Stimulated activated CD4-positive, alpha-beta T cell treated with anti-CD3 and anti-CD28 coated beads, Interleukin-12 subunit alpha, Interleukin-12 subunit beta, amount 100 ng/mL, for 48 hours (primary cell): ENCODE results near the gene G6PC3.
A peak's percentile ranks its signal among the peaks of the same experiment; 100 is the strongest.

Experiments used
- DNase-seq, 3 donors: peaks; one replicate each; pipeline ENCODE4 v3.0.0-alpha.2; 2020; ENCODE audit warnings: low read depth in 2 of 3, low spot score in 1 of 3

G6PC3 gene

GRCh38 chr17:44121997-44122815 is 51.7 kb downstream of the G6PC3 start:
- no peak for DNase-seq

DNA sequence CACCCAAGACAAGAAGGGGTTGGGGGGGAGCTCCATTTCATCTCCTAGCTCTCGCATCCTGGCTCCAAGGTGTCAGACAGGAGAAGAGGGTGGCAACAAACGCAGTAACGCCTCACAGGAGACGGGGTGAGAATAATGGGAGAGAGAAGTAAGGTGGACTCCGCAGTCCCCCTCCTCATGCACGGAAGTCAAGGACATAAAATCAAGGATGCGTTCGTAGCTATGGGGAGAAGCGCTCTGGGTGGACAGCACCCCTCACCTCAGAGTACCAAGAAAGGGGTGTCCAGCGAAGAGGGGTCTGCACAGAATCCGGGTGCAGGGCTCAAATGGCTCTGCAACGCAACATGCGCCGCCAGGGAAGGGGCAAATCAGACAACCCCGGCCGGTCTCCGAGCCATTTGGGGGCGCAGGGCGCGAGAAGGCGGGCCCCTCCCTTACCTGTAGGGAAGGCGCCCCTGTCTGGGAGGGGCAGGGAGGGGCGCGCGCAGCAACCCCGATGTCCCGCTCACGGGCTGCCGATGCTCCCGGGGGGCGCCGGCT is 52.4 kb downstream of the G6PC3 start:
- no peak for DNase-seq

DNA sequence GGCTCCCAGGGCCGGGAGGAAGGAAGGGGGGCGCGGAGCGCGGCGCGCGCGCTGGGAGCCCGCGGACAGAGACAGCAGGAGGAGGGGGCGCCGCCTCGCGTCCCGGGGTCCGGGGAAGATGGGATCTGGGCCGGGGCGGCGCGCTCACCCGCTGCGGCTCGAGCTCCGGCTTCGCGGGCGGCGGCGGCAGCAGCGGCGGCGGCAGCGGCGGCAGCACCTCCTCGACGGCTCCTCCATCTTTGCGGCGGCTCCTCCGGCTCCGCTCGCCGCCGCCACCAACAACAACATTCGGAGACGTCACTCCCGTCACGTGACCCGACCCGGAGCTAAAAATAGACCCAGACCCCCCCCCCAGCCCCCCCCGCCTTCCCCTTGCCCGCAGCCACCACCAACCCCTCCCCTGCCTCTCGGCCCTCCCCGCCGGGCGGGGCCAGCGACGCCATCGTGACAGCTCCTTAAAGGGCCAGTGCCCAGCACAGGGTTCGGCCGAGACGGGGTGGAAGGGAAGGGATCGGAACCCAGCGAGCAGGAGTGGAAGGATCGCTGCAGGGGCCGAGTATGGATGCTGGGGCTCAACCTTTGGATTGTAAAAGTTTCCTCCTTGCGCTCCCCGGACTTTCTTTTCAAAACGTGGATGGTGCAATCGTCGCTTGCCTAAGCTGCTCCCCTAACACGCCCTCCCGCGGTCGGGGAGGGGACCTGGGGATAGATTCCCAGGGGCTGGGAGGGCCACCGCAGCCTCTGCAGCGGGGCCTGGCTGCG is 53.0 kb downstream of the G6PC3 start, which contains the start of gene HDAC5:
HDAC5 (minus strand) TSS at position 286 of the 762 bp plus-strand sequence. CDS start 6,126 bp downstream, outside the sequence.
- peak; percentile 94 to 96 (median 95) for DNase-seq

- no peak for DNase-seq
Observed at GRCh38 chr17:44124118-44124438, 53.5 kb downstream of the G6PC3 start.
